SK-N-SH treated with all-trans-retinoic acid at 6 μM for 48 hours (cell line): ENCODE measurements around the gene MRAP.

Experiments used
- ATAC-seq: fragments of 200-7000 bp; cut with Tn5 transposase; 3 replicates; pipeline ENCODE4 v1.9.1; 2020; ENCODE audit warnings: mild to moderate bottlenecking, moderate library complexity
- CREB5 ChIP-seq: fragments of 250-450 bp; sonication (Bioruptor Pico); IDR thresholded peaks from 2 replicates; pipeline ENCODE4 v1.5.1; 2020; ENCODE audit warnings: low read depth, mild to moderate bottlenecking, moderate library complexity
- CSDC2 ChIP-seq: fragments of 250-450 bp; sonication (Bioruptor Pico); IDR thresholded peaks from 2 replicates; pipeline ENCODE4 v1.5.0; 2020; ENCODE audit warnings: mild to moderate bottlenecking, moderate library complexity
- ESRRG ChIP-seq: fragments of 250-450 bp; sonication (Bioruptor Pico); IDR thresholded peaks from 2 replicates; pipeline ENCODE4 v1.6.1; 2021; ENCODE audit warnings: mild to moderate bottlenecking
- GLIS3 ChIP-seq: fragments of 250-450 bp; sonication (Bioruptor Pico); IDR thresholded peaks from 2 replicates; pipeline ENCODE4 v1.5.0; 2020; ENCODE audit warnings: mild to moderate bottlenecking, moderate library complexity
- ISL1 ChIP-seq: fragments of 250-450 bp; sonication (Bioruptor Pico); IDR thresholded peaks from 2 replicates; pipeline ENCODE4 v2.1.2; 2022; ENCODE audit warnings: mild to moderate bottlenecking, moderate library complexity
- PPARA ChIP-seq: fragments of 250-450 bp; sonication (Bioruptor Pico); IDR thresholded peaks from 2 replicates; pipeline ENCODE4 v1.5.0; 2020; ENCODE audit warnings: mild to moderate bottlenecking, borderline replicate concordance
- RARB ChIP-seq: fragments of 250-450 bp; sonication (Bioruptor Pico); IDR thresholded peaks from 2 replicates; pipeline ENCODE4 v1.8.0; 2021; ENCODE audit warnings: mild to moderate bottlenecking, moderate library complexity
- SNAI2 ChIP-seq: fragments of 250-450 bp; sonication (Bioruptor Pico); IDR thresholded peaks from 2 replicates; pipeline ENCODE4 v1.5.0; 2020; ENCODE audit warnings: mild to moderate bottlenecking, moderate library complexity
- TOX ChIP-seq: fragments of 250-450 bp; sonication (Bioruptor Pico); IDR thresholded peaks from 2 replicates; pipeline ENCODE4 v1.8.0; 2021; ENCODE audit warnings: mild to moderate bottlenecking, moderate library complexity, borderline replicate concordance
- TSHZ2 ChIP-seq: fragments of 250-450 bp; sonication (Bioruptor Pico); IDR thresholded peaks from 2 replicates; pipeline ENCODE4 v1.5.0; 2020; ENCODE audit warnings: mild to moderate bottlenecking, moderate library complexity
- ZC3H10 ChIP-seq: fragments of 250-450 bp; sonication (Bioruptor Pico); IDR thresholded peaks from 2 replicates; pipeline ENCODE4 v1.5.1; 2021; ENCODE audit warnings: mild to moderate bottlenecking, moderate library complexity
- ZFP30 ChIP-seq: fragments of 450-650 bp; formaldehyde crosslinking; IDR thresholded peaks from 2 replicates; pipeline ENCODE4 v1.5.0; 2022; ENCODE audit warnings: mild to moderate bottlenecking, moderate library complexity
- ZNF565 ChIP-seq: fragments of 450-650 bp; formaldehyde crosslinking; conservative IDR thresholded peaks from 2 replicates; pipeline ENCODE4 v1.5.0; 2020; ENCODE audit warnings: low read depth, mild to moderate bottlenecking, moderate library complexity
- ZNF8 ChIP-seq: fragments of 450-650 bp; formaldehyde crosslinking; IDR thresholded peaks from 2 replicates; pipeline ENCODE4 v1.5.0; 2020; ENCODE audit warnings: mild to moderate bottlenecking, moderate library complexity
- TF ChIP-seq, protein P1 (sequence below): fragments of 250-450 bp; sonication (Bioruptor Pico); IDR thresholded peaks from 2 replicates; pipeline ENCODE4 v1.5.1; 2021; ENCODE audit warnings: mild to moderate bottlenecking, moderate library complexity
- TF ChIP-seq, protein P2 (sequence below): fragments of 250-450 bp; sonication (Bioruptor Pico); IDR thresholded peaks from 2 replicates; pipeline ENCODE4 v1.8.0; 2020; ENCODE audit warnings: mild to moderate bottlenecking, moderate library complexity, borderline replicate concordance

The MRAP gene

GRCh38 chr21:32333953-32334673, 35.5 kb downstream of the MRAP start:
- TF ChIP-seq CREB5 (CRISPR knock-in tag) (no peak), ESRRG (CRISPR knock-in tag) (no peak), ZNF565 (CRISPR knock-in tag) (no peak)

DNA sequence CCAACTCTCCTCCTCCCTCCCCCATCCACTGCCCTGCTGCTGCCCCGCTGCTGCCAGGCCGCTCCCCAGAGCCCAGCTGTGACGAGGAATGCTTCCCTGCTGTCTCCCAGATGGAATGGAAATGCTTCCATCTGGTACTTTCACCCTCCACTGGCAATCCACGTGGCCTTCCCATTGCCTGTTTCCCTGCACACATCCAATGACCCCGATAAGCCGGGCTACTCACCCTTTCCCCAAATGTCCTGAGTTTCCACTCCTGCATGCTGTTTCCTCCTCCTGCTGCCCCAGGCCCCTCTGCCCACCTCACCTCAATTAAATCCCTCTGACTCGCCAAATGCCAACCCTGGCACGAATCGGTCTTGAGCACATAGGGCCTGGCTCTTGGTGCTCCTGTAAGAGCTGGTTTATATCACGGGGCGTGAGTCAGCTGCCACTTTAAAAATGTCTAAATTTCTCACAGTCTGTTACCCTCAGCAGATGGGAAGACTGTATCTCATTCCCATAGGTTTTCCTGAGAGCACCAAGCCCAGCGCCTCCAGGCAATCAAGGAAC, 36.4 kb downstream of the MRAP start:
- ATAC-seq, result no peak; the same call in 2 of the 3 replicates

More at GRCh38 chr21:32333953-32334673, 35.5 kb downstream of the MRAP start:
- ATAC-seq, result no peak

GRCh38 chr21:32335601-32336575, 37.2 kb downstream of the MRAP start:
- no peak for ATAC-seq
- TF ChIP-seq ZNF8 (CRISPR knock-in tag), result no peak
- TF ChIP-seq CREB5 (CRISPR knock-in tag), result no peak
- TF ChIP-seq, protein P1, sequence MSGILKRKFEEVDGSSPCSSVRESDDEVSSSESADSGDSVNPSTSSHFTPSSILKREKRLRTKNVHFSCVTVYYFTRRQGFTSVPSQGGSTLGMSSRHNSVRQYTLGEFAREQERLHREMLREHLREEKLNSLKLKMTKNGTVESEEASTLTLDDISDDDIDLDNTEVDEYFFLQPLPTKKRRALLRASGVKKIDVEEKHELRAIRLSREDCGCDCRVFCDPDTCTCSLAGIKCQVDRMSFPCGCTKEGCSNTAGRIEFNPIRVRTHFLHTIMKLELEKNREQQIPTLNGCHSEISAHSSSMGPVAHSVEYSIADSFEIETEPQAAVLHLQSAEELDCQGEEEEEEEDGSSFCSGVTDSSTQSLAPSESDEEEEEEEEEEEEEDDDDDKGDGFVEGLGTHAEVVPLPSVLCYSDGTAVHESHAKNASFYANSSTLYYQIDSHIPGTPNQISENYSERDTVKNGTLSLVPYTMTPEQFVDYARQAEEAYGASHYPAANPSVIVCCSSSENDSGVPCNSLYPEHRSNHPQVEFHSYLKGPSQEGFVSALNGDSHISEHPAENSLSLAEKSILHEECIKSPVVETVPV (CRISPR knock-in tag), result no peak
- TF ChIP-seq PPARA (CRISPR knock-in tag), result no peak
- no peak for TF ChIP-seq ZNF565 (CRISPR knock-in tag)
- TF ChIP-seq ESRRG (CRISPR knock-in tag), result no peak
- no peak for TF ChIP-seq TOX
- TF ChIP-seq SNAI2, result no peak
- TF ChIP-seq, protein P2, sequence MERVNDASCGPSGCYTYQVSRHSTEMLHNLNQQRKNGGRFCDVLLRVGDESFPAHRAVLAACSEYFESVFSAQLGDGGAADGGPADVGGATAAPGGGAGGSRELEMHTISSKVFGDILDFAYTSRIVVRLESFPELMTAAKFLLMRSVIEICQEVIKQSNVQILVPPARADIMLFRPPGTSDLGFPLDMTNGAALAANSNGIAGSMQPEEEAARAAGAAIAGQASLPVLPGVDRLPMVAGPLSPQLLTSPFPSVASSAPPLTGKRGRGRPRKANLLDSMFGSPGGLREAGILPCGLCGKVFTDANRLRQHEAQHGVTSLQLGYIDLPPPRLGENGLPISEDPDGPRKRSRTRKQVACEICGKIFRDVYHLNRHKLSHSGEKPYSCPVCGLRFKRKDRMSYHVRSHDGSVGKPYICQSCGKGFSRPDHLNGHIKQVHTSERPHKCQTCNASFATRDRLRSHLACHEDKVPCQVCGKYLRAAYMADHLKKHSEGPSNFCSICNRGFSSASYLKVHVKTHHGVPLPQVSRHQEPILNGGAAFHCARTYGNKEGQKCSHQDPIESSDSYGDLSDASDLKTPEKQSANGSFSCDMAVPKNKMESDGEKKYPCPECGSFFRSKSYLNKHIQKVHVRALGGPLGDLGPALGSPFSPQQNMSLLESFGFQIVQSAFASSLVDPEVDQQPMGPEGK (CRISPR knock-in tag), result no peak
- TF ChIP-seq CSDC2, result no peak
- no peak for TF ChIP-seq ZC3H10 (CRISPR knock-in tag)

More for the DNA sequence above, 36.4 kb downstream of the MRAP start:
- TF ChIP-seq ZNF8 (CRISPR knock-in tag), result no peak
- no peak for TF ChIP-seq ESRRG (CRISPR knock-in tag)
- 0 out of 2 replicates have a peak, but pooled peaks have one; percentile 32 for TF ChIP-seq ISL1 (CRISPR knock-in tag)
- TF ChIP-seq TSHZ2, result no peak
- no peak for TF ChIP-seq ZFP30 (CRISPR knock-in tag)
- no peak for TF ChIP-seq RARB (CRISPR knock-in tag)

GRCh38 chr21:32336711-32337110, 38.1 kb downstream of the MRAP start:
- ATAC-seq, result peak; percentile 54
- no peak for TF ChIP-seq ZNF8 (CRISPR knock-in tag)
- TF ChIP-seq SNAI2, result no peak
- no peak for TF ChIP-seq TSHZ2
- no peak for TF ChIP-seq GLIS3
